Measurements from ENCODE around the gene CARD16.
"Not testable (repeated sequence)": the region's sequence is repeated elsewhere in the genome, so short reads cannot be mapped to it uniquely, and the experiment has no call there.

Gene CARD16

DNA sequence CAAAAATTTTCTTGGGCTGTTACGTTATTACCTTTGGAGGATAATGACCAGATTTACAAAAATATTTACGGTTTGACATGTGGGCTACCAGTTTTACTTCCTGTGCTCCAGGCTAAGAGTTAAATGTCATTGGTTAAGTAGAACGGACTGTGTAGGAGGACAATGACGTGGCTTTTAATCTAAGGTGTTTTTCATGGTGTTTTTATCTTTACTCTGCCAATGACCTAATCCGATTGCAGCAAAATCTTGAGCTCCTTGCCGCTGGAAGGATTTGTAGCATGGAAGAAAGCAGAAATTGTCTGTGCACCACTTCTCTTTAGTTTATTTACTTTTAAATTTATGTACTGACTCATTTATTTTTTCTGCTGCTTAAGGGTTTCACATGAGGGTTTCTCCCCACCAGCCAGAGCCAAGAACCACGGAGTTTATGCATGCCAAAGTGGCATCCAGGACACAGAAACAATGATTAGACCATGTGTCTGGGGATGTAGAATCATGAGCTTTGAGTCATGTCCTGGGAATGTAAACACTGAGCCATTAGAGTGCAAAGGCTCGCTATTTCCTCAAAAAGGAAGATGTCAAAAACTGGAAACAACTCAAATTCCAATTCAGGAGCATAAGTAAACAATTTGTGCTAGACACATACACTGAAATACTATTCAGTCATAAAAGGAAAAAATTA is 1.9 kb upstream of the CARD16 start:
- DNase-seq: no peak

DNA sequence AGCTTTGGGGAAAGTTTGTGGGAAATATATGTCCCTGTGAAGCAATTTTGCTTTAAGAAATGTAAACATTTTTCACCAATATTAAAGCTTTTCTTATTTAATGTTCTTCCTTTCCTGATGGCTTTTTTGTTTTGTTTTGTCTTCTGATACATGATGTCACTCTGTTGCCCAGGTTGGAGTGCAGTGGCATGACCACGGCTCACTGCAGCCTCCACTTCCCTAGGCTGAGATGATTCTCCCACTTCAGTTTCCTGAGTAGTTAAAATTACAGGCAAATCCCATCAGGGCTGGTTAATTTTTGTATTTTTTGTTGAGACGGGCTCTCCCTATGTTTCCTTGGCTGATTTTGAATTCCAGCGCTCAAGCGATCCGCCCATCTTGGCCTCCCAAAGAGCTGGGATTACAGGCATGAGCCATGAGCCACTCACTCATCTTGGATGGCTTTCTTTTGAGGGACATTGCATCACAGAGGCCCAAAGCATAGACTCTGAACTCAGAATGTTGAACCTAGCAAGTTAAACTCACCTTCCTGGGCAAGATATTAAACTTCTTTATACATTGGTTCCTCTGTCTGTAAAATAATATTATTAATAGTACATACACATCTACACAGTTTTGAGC is 651 bp upstream of the CARD16 start:
- no peak for DNase-seq

- no peak for DNase-seq
Observed at GRCh38 chr11:105042178-105042577, 3.0 kb downstream of the CARD16 start.

DNA sequence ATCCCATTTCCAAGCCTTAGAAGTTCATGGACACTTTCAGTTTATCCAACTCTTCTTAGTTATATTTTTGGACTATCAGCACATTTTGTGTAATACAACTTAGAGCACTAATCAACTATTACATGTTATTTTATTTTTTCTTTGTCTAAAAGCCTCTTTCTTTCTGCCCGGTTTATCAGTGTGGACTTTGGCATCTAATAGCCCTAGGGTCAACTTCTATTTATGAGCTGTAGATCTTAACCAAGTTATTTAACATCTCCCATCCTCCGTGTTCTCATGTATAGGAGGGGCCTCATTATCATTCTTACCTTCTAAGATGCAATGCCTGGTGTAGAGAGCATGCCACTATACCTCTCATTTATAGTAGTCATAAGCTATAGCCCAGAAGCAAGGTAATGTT is 4.4 kb downstream of the CARD16 start:
- no peak for DNase-seq

DNA sequence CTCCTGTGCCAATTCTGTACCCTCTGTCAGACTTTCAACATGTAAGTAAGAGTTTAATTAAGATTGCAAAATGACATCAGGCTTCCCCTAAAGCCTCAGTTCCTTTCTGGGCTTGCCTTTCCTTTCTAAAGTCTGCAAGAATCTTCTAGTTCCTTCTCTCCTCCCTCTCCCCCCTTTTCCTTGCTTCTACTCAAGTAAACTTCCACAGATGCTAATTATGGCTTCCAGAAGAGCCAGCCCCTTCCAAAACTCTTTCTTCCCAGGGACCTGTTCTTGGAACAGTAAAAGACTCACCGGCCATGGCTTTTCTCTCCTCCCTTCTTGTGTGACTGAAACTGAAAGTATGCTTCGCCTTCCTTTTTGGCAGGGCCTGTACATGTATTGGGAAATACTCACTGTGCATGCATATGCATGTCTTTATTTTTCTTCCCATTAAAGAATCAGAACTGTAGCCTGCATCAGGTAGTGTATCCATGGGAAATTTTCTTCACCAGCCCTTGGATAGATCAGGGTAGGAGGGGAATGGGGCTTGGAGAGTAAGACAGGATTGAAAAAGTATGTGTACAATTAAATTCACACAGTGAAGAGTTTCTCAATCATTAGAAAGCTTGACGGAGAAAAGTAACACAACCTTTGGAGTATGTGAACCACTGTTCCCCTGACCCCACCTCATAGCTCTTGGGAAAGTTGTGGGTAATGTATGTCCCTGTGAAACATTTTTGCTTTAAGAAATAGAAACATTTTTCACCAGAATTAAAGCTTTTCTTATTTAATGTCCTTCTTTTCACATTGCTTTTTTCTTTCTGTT is 10.1 kb downstream of the CARD16 start, which contains the start of gene CASP1:
Gene CASP1, minus strand, starts transcription at position 332 of the 808 bp plus-strand sequence. Its CDS starts 31 bp downstream, at position 301.
- DNase-seq: no peak

- DNase-seq: not testable (repeated sequence)
Observed at GRCh38 chr11:105034388-105034787, 10.7 kb downstream of the CARD16 start.

DNA sequence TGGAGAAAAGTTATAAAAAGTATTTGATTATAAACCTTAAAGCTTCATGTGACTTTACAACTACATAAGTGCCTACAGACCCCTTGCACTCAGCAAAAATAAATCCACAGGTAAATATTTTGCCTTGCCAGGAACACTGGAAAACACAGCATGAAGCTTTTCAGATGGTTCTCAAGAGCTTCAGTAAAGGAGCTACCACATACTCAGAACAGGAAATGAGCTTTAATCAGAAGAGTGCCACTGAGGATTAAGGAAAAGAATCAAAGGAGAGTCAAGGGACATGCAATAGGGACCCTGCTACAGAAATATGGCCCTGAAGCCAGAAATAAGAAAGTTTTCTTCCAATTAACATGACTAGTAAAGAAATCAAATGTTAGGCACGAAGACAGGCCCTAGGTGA is 11.4 kb downstream of the CARD16 start:
- no peak for DNase-seq

DNA sequence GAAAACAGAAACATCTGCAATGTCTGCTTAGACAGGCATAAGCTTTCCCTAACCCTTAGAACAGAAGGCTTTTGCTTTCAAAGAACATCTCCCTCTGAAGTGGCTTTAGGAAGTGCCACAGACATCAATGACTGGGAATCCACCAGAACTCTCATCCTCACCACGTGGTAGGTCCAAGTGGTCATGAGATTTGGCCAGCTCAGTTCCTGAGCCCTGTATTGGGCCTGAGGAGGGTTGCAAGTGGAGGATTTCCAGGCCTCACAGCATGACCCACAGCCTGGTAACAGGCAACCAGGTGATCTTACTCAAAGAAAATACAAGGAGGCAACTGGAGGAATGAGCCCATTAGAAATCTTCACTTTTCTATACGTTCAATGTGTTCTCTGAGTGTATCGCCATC is 11.8 kb downstream of the CARD16 start:
- no peak for DNase-seq

GRCh38 chr11:105032495-105032894 is 12.6 kb downstream of the CARD16 start:
- no peak for DNase-seq

- no peak for DNase-seq
Observed at GRCh38 chr11:105027678-105028077, 17.5 kb downstream of the CARD16 start.

DNA sequence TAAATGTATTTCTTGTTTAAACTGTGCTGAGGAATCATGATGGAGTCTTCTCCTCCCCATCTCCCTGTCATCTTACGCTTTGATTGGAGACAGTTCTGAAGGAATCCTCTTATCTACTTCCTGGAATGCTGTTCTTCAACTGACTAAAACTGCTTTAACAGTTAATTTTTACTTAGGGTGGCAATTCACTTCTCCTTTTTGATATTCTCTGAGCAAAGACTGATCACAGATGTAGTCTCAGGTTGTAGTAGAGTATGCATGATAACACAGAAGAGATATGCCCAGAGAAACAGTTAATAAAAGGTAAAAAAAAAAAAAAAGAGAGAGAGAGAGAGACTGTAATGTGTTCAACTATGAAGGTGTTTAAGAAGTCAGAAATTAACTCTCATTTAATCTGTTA is 20.7 kb downstream of the CARD16 start:
- DNase-seq: no peak

- no peak for DNase-seq
Observed at GRCh38 chr11:105023003-105023402, 22.1 kb downstream of the CARD16 start, which contains the start of gene CASP5. TSS of gene CASP5 (minus strand) at chr11:105023168. CDS start at chr11:105023136, 32 bp downstream.

DNA sequence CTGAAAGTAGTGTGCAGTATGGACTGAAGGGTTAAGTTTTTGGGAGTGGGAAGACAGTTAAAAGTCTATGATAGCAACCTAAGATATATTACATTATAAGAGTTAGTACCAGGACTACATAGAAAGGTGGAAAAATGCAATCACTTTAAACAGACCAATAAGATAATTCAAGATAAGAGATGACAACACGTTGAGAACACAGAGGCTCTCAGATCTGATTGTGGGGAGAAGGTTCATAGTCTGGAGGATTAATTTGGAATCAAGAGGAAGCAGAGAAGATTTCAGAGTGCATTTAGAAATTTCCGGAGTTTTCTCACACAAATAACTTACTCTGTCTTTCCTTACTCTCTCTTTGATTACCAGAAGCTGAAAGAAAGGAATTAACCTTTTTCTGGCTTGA is 22.6 kb downstream of the CARD16 start:
- no peak for DNase-seq

GRCh38 chr11:105007463-105007862 is 37.7 kb downstream of the CARD16 start:
- DNase-seq: no peak

DNA sequence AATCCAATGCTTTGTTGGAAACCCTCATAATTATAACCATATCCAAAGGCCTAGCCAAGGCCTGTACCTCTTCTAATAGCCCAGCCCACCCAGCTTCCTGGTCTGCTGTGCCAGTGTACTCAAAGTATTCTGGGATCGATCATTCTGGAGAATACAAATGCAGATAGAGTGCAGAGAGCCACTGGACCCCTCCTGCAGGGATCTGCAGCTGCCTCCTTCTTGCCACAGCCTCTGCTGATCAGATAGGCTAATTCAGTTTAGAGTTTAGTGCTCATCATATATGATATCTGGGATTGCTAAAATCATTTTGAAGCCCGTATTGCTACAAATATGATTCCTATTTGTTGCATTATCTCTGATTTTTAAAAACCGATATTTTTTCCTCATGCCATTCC is 39.7 kb downstream of the CARD16 start:
- DNase-seq: no peak

DNA sequence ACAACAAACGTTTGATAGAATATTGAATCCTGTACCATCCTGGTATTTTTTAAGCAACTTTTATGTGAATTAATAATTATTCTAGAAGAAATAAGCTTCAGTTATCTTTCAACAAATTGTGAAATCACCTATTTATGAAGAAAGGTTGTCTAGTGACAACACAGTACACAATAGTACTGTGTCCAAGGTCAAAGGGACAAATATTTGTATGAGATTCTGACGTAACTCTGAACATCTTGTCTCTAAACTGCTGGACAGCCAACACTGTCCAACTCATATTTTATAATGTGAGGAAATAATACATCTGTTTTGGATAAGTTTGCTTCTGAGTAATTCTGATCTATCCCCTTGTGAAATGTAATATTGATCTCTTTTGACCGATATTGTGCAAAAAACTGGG is 41.1 kb downstream of the CARD16 start:
- no peak for DNase-seq

- DNase-seq: no peak
Observed at GRCh38 chr11:105003151-105003550, 42.0 kb downstream of the CARD16 start.

DNA sequence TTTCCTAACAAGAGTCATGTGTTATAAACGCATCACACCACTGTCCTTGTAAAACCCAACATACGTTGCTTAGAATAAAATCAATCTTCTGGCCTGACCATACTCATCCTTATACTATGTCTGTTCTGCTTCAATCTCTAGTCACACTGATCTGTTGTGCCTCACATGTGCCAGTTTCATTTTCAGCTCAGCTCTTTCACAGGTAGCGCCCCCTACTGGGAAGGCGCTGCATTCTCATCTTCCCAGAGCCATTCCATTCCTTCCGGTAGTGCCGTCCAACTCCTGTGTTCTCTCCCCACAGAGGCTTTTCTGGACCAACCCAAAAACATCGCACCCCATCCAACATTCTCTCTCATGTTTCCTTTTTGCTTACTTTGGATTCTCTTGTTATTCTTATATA is 44.3 kb downstream of the CARD16 start:
- no peak for DNase-seq

DNA sequence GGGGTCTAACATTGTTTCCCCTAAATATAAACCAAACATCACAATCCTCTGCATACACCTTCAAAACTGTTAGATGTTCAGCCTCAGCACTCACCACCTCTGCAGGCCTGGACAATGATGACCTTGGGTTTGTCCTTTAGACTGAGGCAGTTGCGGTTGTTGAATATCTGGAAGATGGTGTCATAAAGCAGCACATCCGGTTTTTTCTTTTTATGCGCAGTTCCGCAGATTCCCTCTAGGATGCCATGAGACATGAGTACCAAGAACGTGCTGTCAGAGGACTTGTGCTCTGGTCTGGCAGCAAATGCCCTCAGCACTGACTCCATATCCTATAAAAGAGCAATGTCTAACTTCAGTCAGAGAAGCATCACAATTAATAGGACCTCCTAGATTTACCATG is 45.0 kb downstream of the CARD16 start:
- DNase-seq: no peak

GRCh38 chr11:104999721-105000120 is 45.4 kb downstream of the CARD16 start:
- DNase-seq: no peak

DNA sequence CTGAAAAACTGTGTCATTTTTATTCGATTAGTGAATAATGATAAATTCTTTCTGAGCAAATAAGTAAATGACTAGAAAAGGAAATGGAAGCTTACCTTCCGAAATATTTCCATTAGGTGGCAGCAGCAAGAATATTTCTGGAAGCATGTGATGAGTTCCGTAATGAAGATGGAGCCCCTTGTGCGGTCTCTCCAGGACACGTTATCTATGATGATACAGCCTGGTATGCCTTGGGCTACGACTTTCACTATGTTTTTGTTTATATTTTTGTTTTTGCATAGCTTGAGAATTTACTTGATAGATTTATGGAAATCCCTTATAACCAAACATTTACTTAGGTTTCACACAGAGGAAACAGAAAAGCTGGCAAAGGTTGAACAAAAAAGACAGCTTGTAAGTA is 47.8 kb downstream of the CARD16 start:
- no peak for DNase-seq

GRCh38 chr11:104995001-104995408 is 50.1 kb downstream of the CARD16 start:
- no peak for DNase-seq

- no peak for DNase-seq
Observed at GRCh38 chr11:104992781-104993180, 52.4 kb downstream of the CARD16 start.

GRCh38 chr11:104991994-104992393 is 53.1 kb downstream of the CARD16 start:
- DNase-seq: no peak
